ENCODE measurements around the gene TMEM256.
"Not testable (repeated sequence)": the region's sequence is repeated elsewhere in the genome, so short reads cannot be mapped to it uniquely, and the experiment has no call there.

TMEM256 gene

GRCh38 chr17:7384489-7385081, 19.3 kb downstream of the TMEM256 start:
- no peak for DNase-seq (ENCODE audit: low read depth in 4 of 4, low spot score in 1 of 4)

DNA sequence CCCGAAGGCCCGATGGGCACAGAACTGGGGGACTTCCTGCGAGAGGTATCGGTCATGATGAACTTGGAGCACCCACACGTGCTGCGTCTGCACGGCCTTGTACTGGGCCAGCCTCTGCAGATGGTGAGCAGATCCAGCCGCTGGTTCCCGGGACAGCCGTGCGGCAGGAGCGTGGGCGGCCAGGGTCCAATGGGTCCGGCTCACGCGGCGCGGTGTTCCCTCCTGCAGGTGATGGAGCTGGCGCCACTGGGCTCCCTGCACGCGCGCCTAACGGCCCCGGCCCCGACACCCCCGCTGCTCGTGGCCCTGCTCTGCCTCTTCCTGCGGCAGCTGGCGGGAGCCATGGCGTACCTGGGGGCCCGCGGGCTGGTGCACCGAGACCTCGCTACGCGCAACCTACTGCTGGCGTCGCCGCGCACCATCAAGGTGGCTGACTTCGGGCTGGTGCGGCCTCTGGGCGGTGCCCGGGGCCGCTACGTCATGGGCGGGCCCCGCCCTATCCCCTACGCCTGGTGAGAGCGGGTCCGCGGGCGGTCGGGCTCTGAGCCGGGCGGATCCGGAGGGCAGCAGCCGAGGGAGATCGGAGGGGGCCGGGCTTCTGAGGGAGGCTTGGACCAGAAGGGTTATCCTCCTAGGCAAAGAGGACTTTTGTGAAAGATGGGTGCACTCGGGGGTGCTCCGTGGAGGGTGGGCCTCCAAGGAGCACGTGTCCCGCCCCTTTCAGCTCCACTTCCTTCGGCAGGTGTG, 20.0 kb downstream of the TMEM256 start:
- DNase-seq (ENCODE audit: low read depth in 4 of 4, low spot score in 1 of 4), result peak in 3 of 4 experiments; percentile 42 to 72 (median 60)

DNA sequence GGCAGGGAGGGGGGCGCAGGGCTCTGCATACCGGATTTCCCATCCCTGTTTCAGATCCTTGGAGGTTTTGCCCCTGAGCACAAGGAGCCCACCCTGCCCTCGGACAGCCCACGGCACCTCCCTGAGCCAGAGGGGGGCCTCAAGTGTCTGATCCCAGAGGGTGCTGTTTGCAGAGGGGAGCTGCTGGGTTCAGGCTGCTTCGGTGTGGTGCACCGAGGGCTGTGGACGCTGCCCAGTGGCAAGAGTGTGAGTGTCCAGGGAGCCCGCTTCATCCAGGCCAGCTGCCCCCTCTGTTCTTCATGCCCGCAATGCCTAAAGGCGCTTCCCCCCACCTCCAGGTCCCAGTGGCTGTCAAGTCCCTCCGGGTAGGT, 20.5 kb downstream of the TMEM256 start:
- DNase-seq (ENCODE audit: low read depth in 4 of 4, low spot score in 1 of 4), result no peak

- no peak for DNase-seq (ENCODE audit: low read depth in 4 of 4, low spot score in 1 of 4)
Observed at GRCh38 chr17:7382901-7383300, 21.0 kb downstream of the TMEM256 start.

GRCh38 chr17:7380855-7381683, 22.8 kb downstream of the TMEM256 start, which contains the start of gene TNK1:
TSS of gene TNK1 (plus strand) at chr17:7381089. CDS start at chr17:7382927, 1,838 bp downstream.
- no peak for DNase-seq (ENCODE audit: low read depth in 4 of 4, low spot score in 1 of 4)

GRCh38 chr17:7380321-7380720, 23.6 kb downstream of the TMEM256 start:
- no peak for DNase-seq (ENCODE audit: low read depth in 4 of 4, low spot score in 1 of 4)

GRCh38 chr17:7379134-7379533, 24.8 kb downstream of the TMEM256 start:
- no peak for DNase-seq (ENCODE audit: low read depth in 4 of 4, low spot score in 1 of 4)

DNA sequence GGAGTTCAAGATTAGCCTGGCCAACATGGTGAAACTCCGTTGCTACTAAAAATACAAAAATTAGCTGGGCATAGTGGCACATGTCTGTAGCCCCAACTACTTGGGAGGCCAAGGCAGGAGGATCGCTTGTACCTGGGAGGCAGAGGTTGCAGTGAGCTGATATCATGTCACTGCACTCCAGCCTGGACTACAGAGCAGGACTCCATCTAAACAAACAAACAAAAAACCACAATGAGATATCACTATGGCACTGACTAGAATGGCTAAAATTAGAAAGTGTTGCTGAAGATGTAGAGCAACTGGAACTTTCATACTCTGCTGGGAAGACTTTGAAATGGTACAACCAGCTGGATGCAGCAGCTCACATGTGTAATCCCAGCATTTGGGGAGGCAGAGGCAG, 29.5 kb downstream of the TMEM256 start:
- DNase-seq (ENCODE audit: low read depth in 4 of 4, low spot score in 1 of 4), result no peak

- DNase-seq (ENCODE audit: low read depth in 4 of 4, low spot score in 1 of 4), result no peak
Observed at GRCh38 chr17:7370853-7371252, 33.0 kb downstream of the TMEM256 start.

- no peak for DNase-seq (ENCODE audit: low read depth in 4 of 4, low spot score in 1 of 4)
Observed at GRCh38 chr17:7369825-7370224, 34.1 kb downstream of the TMEM256 start.

GRCh38 chr17:7368599-7368994, 35.3 kb downstream of the TMEM256 start:
- DNase-seq (ENCODE audit: low read depth in 4 of 4, low spot score in 1 of 4), result not testable (repeated sequence)

DNA sequence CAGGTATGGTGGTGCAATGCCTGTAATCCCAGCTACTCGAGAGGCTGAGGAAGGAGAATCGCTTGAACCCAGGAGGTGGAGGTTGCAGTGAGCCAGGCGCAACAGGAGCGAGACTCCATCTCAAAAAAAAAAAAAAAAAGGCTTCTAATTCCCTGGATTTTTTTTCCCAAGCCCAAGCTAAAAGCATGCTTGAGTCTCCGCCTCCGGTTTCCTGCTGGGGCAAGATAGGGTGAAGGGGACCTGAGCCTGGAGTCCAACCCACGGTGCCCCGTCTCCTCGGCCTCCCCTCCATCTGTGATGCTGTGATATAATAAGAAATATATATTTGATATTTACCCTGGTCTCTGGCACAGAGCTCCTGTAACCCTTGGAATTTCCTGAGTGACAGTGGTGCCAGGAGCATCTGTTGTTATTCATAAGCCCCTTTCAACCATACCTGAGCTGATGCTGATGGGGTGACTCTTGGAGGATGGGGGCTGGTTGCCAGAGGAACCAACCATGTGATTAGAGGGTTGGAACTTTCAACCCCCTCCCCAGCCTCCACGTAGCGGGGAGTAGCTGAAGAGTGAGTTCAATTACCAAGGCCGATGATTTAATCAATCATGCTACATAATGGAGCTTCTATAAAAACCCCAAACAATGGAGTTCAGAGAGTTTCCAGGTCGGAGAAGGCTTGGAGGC, 35.8 kb downstream of the TMEM256 start:
- DNase-seq (ENCODE audit: low read depth in 4 of 4, low spot score in 1 of 4), result no peak

GRCh38 chr17:7367083-7367482, 36.8 kb downstream of the TMEM256 start:
- DNase-seq (ENCODE audit: low read depth in 4 of 4, low spot score in 1 of 4), result no peak

DNA sequence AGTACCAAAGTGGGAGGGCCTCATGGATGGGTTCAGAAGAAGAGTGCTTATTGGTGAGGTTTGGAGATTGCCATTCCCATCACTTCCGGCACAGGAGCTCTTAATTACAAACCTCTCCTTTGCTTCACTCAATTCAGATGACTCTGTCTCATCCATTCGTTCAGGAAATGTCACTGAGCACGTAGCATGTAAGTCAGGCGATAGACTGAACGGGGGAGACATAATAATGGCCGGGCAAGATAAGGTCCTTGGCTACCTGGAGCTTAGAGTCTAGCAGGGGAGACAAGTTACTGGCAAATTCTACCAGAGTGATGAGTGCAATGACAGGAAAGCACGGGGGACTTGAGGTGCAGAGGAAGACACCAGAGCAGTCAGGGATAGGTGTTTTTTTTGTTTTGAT, 37.9 kb downstream of the TMEM256 start:
- DNase-seq (ENCODE audit: low read depth in 4 of 4, low spot score in 1 of 4), result not testable (repeated sequence)

- DNase-seq (ENCODE audit: low read depth in 4 of 4, low spot score in 1 of 4), result no peak
Observed at GRCh38 chr17:7363311-7363710, 40.6 kb downstream of the TMEM256 start.

DNA sequence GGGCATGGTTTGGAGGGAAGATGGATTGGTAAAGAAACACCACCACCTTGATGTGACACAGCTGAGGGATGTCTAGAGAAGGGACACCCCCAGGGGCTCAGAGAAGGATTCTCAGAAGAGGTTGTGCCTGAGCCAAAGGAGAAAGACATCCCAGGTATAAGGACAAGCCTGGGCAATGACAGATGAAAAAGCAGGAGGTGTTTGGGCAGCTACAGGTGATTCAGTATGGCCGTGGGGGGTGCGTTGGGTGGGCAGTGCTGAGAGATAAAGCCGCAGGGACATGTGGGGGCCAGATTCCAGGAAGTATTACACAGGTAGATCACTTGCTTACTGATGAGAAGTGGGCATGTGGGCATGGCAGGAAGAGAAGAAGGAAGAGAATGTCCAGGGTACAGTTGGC, 42.0 kb downstream of the TMEM256 start:
- no peak for DNase-seq (ENCODE audit: low read depth in 4 of 4, low spot score in 1 of 4)

- DNase-seq (ENCODE audit: low read depth in 4 of 4, low spot score in 1 of 4), result no peak
Observed at GRCh38 chr17:7357381-7357780, 46.5 kb downstream of the TMEM256 start.

DNA sequence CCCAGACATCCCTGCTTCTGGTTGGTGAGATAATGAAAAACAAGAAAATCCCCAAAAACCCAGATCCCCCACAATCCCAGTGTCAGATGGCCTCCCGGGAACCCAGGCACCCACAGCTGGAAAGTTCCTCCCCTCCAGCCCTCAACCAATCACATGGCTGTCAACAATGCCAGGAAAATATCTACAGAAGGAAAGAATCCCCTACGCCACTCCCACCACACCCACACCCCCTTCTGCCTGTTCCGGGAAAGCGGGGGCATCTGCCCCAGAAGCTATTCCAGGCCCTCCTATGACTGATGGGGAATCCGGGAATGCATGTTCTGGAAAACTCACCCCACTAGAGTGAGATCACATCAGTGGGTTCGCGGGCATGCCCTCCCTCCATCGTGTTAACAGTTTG, 47.1 kb downstream of the TMEM256 start:
- DNase-seq (ENCODE audit: low read depth in 4 of 4, low spot score in 1 of 4), result no peak

GRCh38 chr17:7356072-7356549, 47.8 kb downstream of the TMEM256 start:
- DNase-seq (ENCODE audit: low read depth in 4 of 4, low spot score in 1 of 4), result peak; percentile 61 to 81 (median 76)

DNA sequence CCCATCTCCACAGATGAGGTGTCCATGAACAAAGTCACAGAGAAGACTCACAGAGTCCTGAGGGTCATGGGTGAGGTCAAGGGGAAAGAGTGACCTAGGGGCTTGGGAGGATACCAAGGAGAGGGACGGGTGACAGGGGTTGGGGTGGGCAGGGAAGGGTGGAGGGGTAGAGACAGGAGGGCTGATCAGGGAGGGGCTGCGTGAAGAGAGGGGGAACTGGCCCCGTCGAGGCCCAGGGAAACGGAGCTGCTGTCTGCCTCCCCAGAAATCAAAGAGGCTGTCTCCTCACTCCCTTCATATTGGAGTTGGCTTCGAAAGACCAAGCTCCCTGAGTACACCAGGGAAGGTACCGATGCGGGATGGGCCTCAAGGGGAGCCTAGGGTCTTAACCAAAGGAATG, 48.3 kb downstream of the TMEM256 start:
- DNase-seq (ENCODE audit: low read depth in 4 of 4, low spot score in 1 of 4), result no peak

GRCh38 chr17:7355053-7355452, 48.8 kb downstream of the TMEM256 start, which contains the start of gene TMEM95:
TSS of gene TMEM95 (plus strand) at chr17:7355156. CDS start at chr17:7355205, 49 bp downstream.
- DNase-seq (ENCODE audit: low read depth in 4 of 4, low spot score in 1 of 4), result no peak

All from stimulated activated CD4-positive, alpha-beta T cell treated with anti-CD3 and anti-CD28 coated beads, Interleukin-1b, Interleukin-23, amount 100 ng/mL, for 24 hours (primary cell).